Kidney (tissue), 14 donors: Measurements from ENCODE around the gene ALDH16A1. TPM values are rescaled to one million over a fixed set of nuclear protein-coding genes. Genes with fewer than 3 reads are reported as not detected.

Experiments used
- DNase-seq, 5 donors: peaks; one replicate each; pipeline ENCODE4 v3.0.0-alpha.2; 2013 to 2020
- FAIRE-seq: peaks from 2 replicates; lab custom pipeline; 2012; peaks lifted over from hg19 to GRCh38; lab: Jason Lieb, UNC
- H3K27ac ChIP-seq, 2 donors: one replicate each; pipeline ENCODE4 v1.7.0; 2013; ENCODE audit warnings: low read depth in 2 of 2, low read length in 2 of 2, inconsistent platforms in 1 of 2
- H3K27me3 ChIP-seq: one replicate; pipeline ENCODE4 v1.7.1; 2013; ENCODE audit warnings: low read length, inconsistent platforms; ENCODE audit not compliant: control insufficient read depth, insufficient read depth
- H3K36me3 ChIP-seq, 3 donors: one replicate each; pipeline versions ENCODE4 v1.7.0 to v1.7.1; 2013; ENCODE audit warnings: low read length in 3 of 3, control low read depth in 1 of 3, inconsistent platforms in 1 of 3; ENCODE audit not compliant: insufficient read depth in 3 of 3, control insufficient read depth in 2 of 3
- H3K4me1 ChIP-seq, 3 donors: one replicate each; pipeline versions ENCODE4 v1.7.0 to v1.7.1; 2013; ENCODE audit warnings: low read length in 3 of 3, inconsistent platforms in 1 of 3, low read depth in 1 of 3; ENCODE audit not compliant: control insufficient read depth in 2 of 3, insufficient read depth in 2 of 3
- H3K4me3 ChIP-seq, 3 donors: one replicate each; pipeline versions ENCODE4 v1.7.0 to v1.8.1; 2013; ENCODE audit warnings: low read length in 3 of 3, control low read depth in 1 of 3, inconsistent platforms in 1 of 3
- H3K9ac ChIP-seq, 3 donors: one replicate each; pipeline versions ENCODE4 v1.7.0 to v1.7.1; 2013; ENCODE audit warnings: low read length in 3 of 3, control low read depth in 1 of 3, inconsistent platforms in 1 of 3
- H3K9me3 ChIP-seq, 3 donors: one replicate each; pipeline versions ENCODE4 v1.7.0 to v1.7.1; 2013; ENCODE audit warnings: low read length in 3 of 3, control low read depth in 1 of 3, inconsistent platforms in 1 of 3; ENCODE audit not compliant: control insufficient read depth in 2 of 3, insufficient read depth in 1 of 3
- CTCF ChIP-seq: IDR thresholded peaks from 3 replicates; pipeline ENCODE4 v1.5.1; 2012; ENCODE audit warnings: mild to moderate bottlenecking, moderate library complexity, borderline replicate concordance; ENCODE audit not compliant: insufficient read depth; ENCODE audit errors: extremely low read depth
- intact Hi-C: fragments of 100-400 bp; cut with DNase I; formaldehyde crosslinking; loops from one replicate; pipeline ENCODE4 v1.11.1; 2022
- polyA plus RNA-seq: library from polyadenylated mRNA; stranded (reverse); fragments of 350-450 nt; fragmentation: Illumina TruSeq; extraction: RNeasy Lipid Tissue Mini Kit (QIAGEN cat#74804); gene quantifications from one replicate; pipeline ENCODE4 v1.2.3, GENCODE V29; 2014; ENCODE audit warnings: low read depth, low replicate concordance; ENCODE audit not compliant: insufficient read depth
- total RNA-seq: library from RNA; stranded (reverse); fragmentation: NEBNext Ultra II Directional; extraction: Animal tissue kit (Norgen Biotek cat#: 25700); gene quantifications from one replicate; pipeline ENCODE4 v1.2.1, GENCODE V29; 2021
- donor health status: control.
- donor health status: control.
- donor health status: control.
- donor health status: control.
- donor health status: control.
- donor health status: DM: yes; HTN: yes; CAD: no.
- donor health status: Normal renal cell carcinoma (clear cell type).

The ALDH16A1 gene
- total and polyA plus RNA-seq, 2 donors from 2014 or later, result 26.8 to 31.8 TPM

- H3K4me1 ChIP-seq, result no peaks in the 10 kb centered on the region
- no peak overlapping the region for H3K27ac ChIP-seq
- peaks cover 9% of the 10 kb centered on the region for H3K27me3 ChIP-seq
- H3K9me3 ChIP-seq, result no peaks in the 10 kb centered on the region
- H3K4me3 ChIP-seq, result no peak overlapping the region
- H3K36me3 ChIP-seq, result no peaks in the 10 kb centered on the region
- no peak for FAIRE-seq
- no peak for TF ChIP-seq CTCF
- intact Hi-C loops, result no loop called here
- H3K9ac ChIP-seq, result no peak overlapping the region
- no peak for DNase-seq
Measured at GRCh38 chr19:49415102-49415809, 37.8 kb upstream of the ALDH16A1 start.

GRCh38 chr19:49415810-49416200, 37.2 kb upstream of the ALDH16A1 start:
- no peak for TF ChIP-seq CTCF
- Histone ChIP-seq H3K27ac (no peak overlapping the region), H3K4me3 (no peak overlapping the region), H3K27me3 (peaks cover 13% of the 10 kb centered on the region), H3K4me1 (no peaks in the 10 kb centered on the region), H3K9ac (no peak overlapping the region), H3K36me3 (no peaks in the 10 kb centered on the region), H3K9me3 (no peaks in the 10 kb centered on the region)
- intact Hi-C loops, result no loop called here
- FAIRE-seq, result no peak
- no peak for DNase-seq

- TF ChIP-seq CTCF, result no peak
Measured at GRCh38 chr19:49417088-49417487, 35.9 kb upstream of the ALDH16A1 start.

GRCh38 chr19:49418511-49418910, 34.5 kb upstream of the ALDH16A1 start:
- Histone ChIP-seq H3K4me3 (no peak overlapping the region), H3K27ac (no peak overlapping the region), H3K9me3 (no peaks in the 10 kb centered on the region), H3K36me3 (no peaks in the 10 kb centered on the region), H3K9ac (no peak overlapping the region), H3K4me1 (peaks cover 0 to 5% (median 0%) of the 10 kb centered on the region in 3 donors), H3K27me3 (peaks cover 24% of the 10 kb centered on the region)
- TF ChIP-seq CTCF, result no peak
- intact Hi-C loops, result no loop called here
- no peak for FAIRE-seq
- no peak for DNase-seq

More at GRCh38 chr19:49417088-49417487, 35.9 kb upstream of the ALDH16A1 start:
- intact Hi-C loops, result no loop called here
- Histone ChIP-seq H3K4me3 (no peak overlapping the region), H3K9me3 (no peaks in the 10 kb centered on the region), H3K36me3 (no peaks in the 10 kb centered on the region), H3K9ac (no peak overlapping the region), H3K4me1 (no peaks in the 10 kb centered on the region), H3K27ac (no peak overlapping the region), H3K27me3 (peaks cover 18% of the 10 kb centered on the region)
- FAIRE-seq, result no peak
- DNase-seq, result no peak
